SU-DHL-6 (cell line): ENCODE measurements around the gene FLNB.

Source experiments
- H2AFZ ChIP-seq: fragments of 200-600 bp; sonication (generic); 2 replicates; pipeline ENCODE4 v1.6.1; 2014; ENCODE audit warnings: low read depth, mild to moderate bottlenecking, moderate library complexity, mixed read lengths, antibody characterized with exemption, low read length; ENCODE audit not compliant: severe bottlenecking
- H3F3A ChIP-seq: fragments of 200-600 bp; shearing (Covaris generic); 2 replicates; pipeline ENCODE4 v1.6.0; 2016; ENCODE audit warnings: antibody characterized with exemption, mild to moderate bottlenecking; ENCODE audit not compliant: insufficient read depth
- H3K27ac ChIP-seq: fragments of 200-600 bp; sonication (generic); 2 replicates; pipeline ENCODE4 v1.5.1; 2016; ENCODE audit warnings: low read depth, mild to moderate bottlenecking, low read length, moderate library complexity, mixed read lengths
- H3K27me3 ChIP-seq: fragments of 200-600 bp; sonication (generic), shearing (Covaris generic); 2 replicates; pipeline ENCODE4 v1.6.0; 2014; ENCODE audit warnings: mild to moderate bottlenecking, low read length
- H3K36me3 ChIP-seq: fragments of 200-600 bp; sonication (generic); 2 replicates; pipeline ENCODE4 v1.6.1; 2014; ENCODE audit warnings: mild to moderate bottlenecking, low read length, mixed read lengths
- H3K4me2 ChIP-seq: fragments of 300-600, 200-600 bp; shearing (Covaris generic), sonication (generic); 2 replicates; pipeline ENCODE4 v1.6.0; 2014; ENCODE audit warnings: low read length, low read depth, mild to moderate bottlenecking; ENCODE audit not compliant: poor library complexity, severe bottlenecking
- H3K4me3 ChIP-seq: fragments of 200-600 bp; sonication (generic); 2 replicates; pipeline ENCODE4 v1.5.1; 2014; ENCODE audit warnings: antibody characterized with exemption, low read length, mild to moderate bottlenecking, mixed read lengths; ENCODE audit not compliant: insufficient read depth, poor library complexity, severe bottlenecking
- H3K79me2 ChIP-seq: fragments of 200-600 bp; sonication (generic); 2 replicates; pipeline ENCODE4 v1.6.1; 2014; ENCODE audit warnings: mild to moderate bottlenecking, low read length, moderate library complexity; ENCODE audit not compliant: insufficient read depth
- H3K9ac ChIP-seq: fragments of 200-600 bp; sonication (generic); 2 replicates; pipeline ENCODE4 v1.7.0; 2014; ENCODE audit warnings: mild to moderate bottlenecking, low read length
- H3K9me2 ChIP-seq: fragments of 200-600 bp; sonication (generic); replicated peaks from 2 replicates; pipeline ENCODE4 v1.6.1; 2014; ENCODE audit warnings: low read length; ENCODE audit not compliant: insufficient read depth
- H3K9me3 ChIP-seq: fragments of 200-600 bp; sonication (generic); 2 replicates; pipeline ENCODE4 v1.6.1; 2014; ENCODE audit warnings: low read length, mixed read lengths; ENCODE audit not compliant: insufficient read depth
- H4K20me1 ChIP-seq: fragments of 200-600 bp; sonication (generic); 2 replicates; pipeline ENCODE4 v1.6.1; 2014; ENCODE audit warnings: low read depth, mild to moderate bottlenecking, antibody characterized with exemption, low read length, moderate library complexity, mixed read lengths
- EZH2phosphoT487 ChIP-seq: fragments of 200-600 bp; sonication (generic), shearing (Covaris generic); conservative IDR thresholded peaks from 2 replicates; pipeline ENCODE4 v1.6.1; 2018; ENCODE audit warnings: mild to moderate bottlenecking, antibody characterized with exemption, low read length, moderate library complexity, mixed read lengths
- TF ChIP-seq, protein P1 (sequence below): fragments of 200-600 bp; sonication (generic); IDR thresholded peaks from one replicate; pipeline ENCODE4 v1.5.1; 2017; ENCODE audit warnings: antibody characterized with exemption, mild to moderate bottlenecking, low read length, moderate library complexity; ENCODE audit not compliant: insufficient read depth, poor library complexity, severe bottlenecking

Gene FLNB

DNA sequence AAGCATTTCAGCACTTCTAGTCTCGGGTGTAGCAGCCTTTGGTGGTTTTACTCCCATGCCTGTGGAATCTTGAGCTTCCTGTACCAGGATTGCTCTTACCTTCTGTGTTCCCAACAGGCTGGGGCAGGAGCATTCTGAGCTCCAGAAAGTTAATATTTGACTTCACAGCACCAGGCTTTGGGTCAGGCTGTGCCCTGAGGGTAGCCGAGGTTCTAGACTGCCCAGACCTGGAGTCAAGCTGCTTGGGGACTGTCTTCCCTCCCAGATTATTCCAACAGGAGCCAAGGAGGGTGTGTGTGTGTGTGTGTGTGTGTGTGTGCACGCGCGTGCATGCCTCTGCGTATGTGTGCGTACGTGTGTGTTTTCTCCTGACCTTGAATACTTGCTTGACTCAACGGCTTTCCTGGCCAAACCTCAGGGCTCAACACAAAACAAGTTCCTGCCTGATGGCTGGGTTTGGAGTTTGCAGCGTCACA, 94.8 kb downstream of the FLNB start:
- no peaks in the 10 kb centered on the region for H3K27me3 ChIP-seq
- no peaks in the 10 kb centered on the region for H3F3A ChIP-seq
- no peak overlapping the region for H3K27ac ChIP-seq
- no peak overlapping the region for H3K9ac ChIP-seq
- no peaks in the 10 kb centered on the region for H3K79me2 ChIP-seq
- no peaks in the 10 kb centered on the region for H3K9me3 ChIP-seq
- no peaks in the 10 kb centered on the region for H3K36me3 ChIP-seq
- no peak overlapping the region for H2AFZ ChIP-seq
- H3K9me2 ChIP-seq: no peaks in the 10 kb centered on the region
- TF ChIP-seq, protein P1, sequence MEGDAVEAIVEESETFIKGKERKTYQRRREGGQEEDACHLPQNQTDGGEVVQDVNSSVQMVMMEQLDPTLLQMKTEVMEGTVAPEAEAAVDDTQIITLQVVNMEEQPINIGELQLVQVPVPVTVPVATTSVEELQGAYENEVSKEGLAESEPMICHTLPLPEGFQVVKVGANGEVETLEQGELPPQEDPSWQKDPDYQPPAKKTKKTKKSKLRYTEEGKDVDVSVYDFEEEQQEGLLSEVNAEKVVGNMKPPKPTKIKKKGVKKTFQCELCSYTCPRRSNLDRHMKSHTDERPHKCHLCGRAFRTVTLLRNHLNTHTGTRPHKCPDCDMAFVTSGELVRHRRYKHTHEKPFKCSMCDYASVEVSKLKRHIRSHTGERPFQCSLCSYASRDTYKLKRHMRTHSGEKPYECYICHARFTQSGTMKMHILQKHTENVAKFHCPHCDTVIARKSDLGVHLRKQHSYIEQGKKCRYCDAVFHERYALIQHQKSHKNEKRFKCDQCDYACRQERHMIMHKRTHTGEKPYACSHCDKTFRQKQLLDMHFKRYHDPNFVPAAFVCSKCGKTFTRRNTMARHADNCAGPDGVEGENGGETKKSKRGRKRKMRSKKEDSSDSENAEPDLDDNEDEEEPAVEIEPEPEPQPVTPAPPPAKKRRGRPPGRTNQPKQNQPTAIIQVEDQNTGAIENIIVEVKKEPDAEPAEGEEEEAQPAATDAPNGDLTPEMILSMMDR: no peak
- no peak for TF ChIP-seq EZH2phosphoT487
- H3K4me3 ChIP-seq: no peak overlapping the region
- no peak overlapping the region for H3K4me2 ChIP-seq
- no peaks in the 10 kb centered on the region for H4K20me1 ChIP-seq

DNA sequence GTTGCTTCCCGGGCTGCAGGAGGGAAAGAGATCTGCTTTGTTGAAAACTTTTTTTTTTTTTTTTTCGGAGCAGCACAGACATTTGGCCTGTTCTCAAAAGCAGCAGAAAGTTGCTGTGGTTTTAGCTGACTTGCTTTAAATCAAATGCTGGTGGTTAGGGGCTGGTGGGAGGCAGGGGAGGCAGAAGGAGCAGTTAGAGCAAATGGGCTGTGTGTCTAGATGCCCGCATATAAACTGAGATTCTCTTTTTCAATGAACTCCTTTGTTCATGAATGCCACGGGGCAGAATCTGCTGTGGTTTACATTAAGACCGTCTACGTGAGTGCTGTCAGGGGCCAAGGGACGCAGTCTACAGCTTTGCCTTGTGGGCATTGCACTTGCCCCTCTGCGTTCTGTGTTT, 95.9 kb downstream of the FLNB start:
- no peaks in the 10 kb centered on the region for H3K9me2 ChIP-seq
- H4K20me1 ChIP-seq: no peaks in the 10 kb centered on the region
- H3K4me2 ChIP-seq: no peak overlapping the region
- no peaks in the 10 kb centered on the region for H3K36me3 ChIP-seq
- H2AFZ ChIP-seq: no peak overlapping the region
- no peak overlapping the region for H3K4me3 ChIP-seq
- no peak overlapping the region for H3K27ac ChIP-seq
- no peaks in the 10 kb centered on the region for H3K9me3 ChIP-seq
- no peaks in the 10 kb centered on the region for H3F3A ChIP-seq
- TF ChIP-seq, protein P1: no peak
- TF ChIP-seq EZH2phosphoT487: no peak
- H3K27me3 ChIP-seq: no peaks in the 10 kb centered on the region
- no peak overlapping the region for H3K9ac ChIP-seq
- H3K79me2 ChIP-seq: no peaks in the 10 kb centered on the region

DNA sequence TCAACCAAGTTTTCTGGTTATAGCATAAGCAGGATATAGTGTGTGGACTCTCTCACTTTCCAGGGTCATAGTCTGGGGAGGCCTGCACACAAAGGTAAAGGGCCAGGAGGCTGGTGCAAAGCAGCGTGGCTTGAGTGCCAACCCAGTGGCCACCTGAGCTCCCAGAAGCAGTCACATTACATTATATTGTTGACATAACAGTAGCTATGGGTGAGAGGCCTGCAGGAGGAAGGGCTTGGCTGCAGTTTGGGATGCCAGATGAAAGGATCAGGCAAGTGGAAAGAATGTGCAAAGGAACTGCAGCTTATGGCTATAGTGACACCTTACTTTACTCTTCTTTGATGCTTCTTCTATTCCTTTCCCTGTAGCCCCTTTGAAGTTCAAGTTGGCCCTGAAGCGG, 96.5 kb downstream of the FLNB start:
- Histone ChIP-seq H3K79me2 (no peaks in the 10 kb centered on the region), H3K36me3 (no peaks in the 10 kb centered on the region), H3K4me2 (no peak overlapping the region), H3K9me3 (no peaks in the 10 kb centered on the region), H3K27me3 (no peaks in the 10 kb centered on the region), H3K4me3 (no peak overlapping the region), H3K9ac (no peak overlapping the region), H4K20me1 (no peaks in the 10 kb centered on the region), H3K9me2 (no peaks in the 10 kb centered on the region), H3F3A (no peaks in the 10 kb centered on the region), H3K27ac (no peak overlapping the region), H2AFZ (no peak overlapping the region)
- TF ChIP-seq, protein P1: no peak
- no peak for TF ChIP-seq EZH2phosphoT487

DNA sequence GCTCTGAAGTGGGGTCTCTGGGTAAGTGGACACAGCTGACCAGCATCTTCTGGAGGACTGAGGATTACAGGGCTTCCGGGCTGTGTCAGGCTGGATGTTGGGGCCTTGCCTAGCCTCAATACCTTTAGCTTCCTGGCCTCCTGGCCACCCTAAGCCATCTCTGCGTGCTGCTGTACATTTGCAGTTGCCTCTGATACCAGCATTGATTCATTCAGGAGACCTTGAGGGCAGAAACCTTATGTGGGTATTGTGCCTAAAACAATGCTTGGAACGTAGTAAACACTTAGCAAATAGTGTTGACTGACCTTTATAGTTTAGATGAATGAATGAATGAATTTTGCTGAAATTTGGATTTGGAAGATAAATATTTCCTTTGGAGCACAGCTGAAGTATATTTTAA, 97.0 kb downstream of the FLNB start:
- Histone ChIP-seq H3F3A (no peaks in the 10 kb centered on the region), H3K27me3 (no peaks in the 10 kb centered on the region), H3K9ac (no peak overlapping the region), H3K4me2 (no peak overlapping the region), H2AFZ (no peak overlapping the region), H3K9me3 (no peaks in the 10 kb centered on the region), H3K36me3 (no peaks in the 10 kb centered on the region), H3K4me3 (no peak overlapping the region), H4K20me1 (no peaks in the 10 kb centered on the region), H3K79me2 (no peaks in the 10 kb centered on the region), H3K9me2 (no peaks in the 10 kb centered on the region), H3K27ac (no peak overlapping the region)
- no peak for TF ChIP-seq EZH2phosphoT487
- TF ChIP-seq, protein P1: no peak
